HG03439 (cell line): ENCODE measurements around the gene R3HCC1L.

Experiments
- ATAC-seq: cut with Tn5 transposase; IDR thresholded peaks from one replicate; pipeline ENCODE4 v1.9.1; 2021; ENCODE audit warnings: mild to moderate bottlenecking, moderate library complexity; ENCODE audit not compliant: unreplicated experiment

The R3HCC1L gene

GRCh38 chr10:98134431-98135221, at the start of gene R3HCC1L:
TSS of gene R3HCC1L (plus strand) at chr10:98134657. CDS start at chr10:98208115, 73,458 bp downstream.
- peak; percentile 87 for ATAC-seq

DNA sequence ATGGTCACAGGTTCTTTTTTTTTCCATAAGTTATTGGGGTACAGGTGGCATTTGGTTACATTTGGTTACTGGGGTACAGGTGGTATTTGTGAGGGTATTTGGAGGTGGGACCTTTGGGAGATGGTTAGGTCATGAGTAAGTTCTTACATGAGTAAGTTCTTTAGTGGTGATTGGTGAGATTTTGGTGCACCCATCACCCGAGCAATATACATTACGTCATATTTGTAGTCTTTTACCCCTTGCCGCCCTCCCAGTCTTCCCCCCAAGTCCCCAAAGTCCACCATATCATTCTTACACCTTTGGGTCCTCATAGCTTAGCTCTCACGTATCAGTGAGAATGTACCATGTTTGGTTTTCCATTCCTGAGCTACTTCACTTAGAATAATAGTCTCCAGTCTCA, 49.2 kb upstream of the R3HCC1L start:
- no peak for ATAC-seq

DNA sequence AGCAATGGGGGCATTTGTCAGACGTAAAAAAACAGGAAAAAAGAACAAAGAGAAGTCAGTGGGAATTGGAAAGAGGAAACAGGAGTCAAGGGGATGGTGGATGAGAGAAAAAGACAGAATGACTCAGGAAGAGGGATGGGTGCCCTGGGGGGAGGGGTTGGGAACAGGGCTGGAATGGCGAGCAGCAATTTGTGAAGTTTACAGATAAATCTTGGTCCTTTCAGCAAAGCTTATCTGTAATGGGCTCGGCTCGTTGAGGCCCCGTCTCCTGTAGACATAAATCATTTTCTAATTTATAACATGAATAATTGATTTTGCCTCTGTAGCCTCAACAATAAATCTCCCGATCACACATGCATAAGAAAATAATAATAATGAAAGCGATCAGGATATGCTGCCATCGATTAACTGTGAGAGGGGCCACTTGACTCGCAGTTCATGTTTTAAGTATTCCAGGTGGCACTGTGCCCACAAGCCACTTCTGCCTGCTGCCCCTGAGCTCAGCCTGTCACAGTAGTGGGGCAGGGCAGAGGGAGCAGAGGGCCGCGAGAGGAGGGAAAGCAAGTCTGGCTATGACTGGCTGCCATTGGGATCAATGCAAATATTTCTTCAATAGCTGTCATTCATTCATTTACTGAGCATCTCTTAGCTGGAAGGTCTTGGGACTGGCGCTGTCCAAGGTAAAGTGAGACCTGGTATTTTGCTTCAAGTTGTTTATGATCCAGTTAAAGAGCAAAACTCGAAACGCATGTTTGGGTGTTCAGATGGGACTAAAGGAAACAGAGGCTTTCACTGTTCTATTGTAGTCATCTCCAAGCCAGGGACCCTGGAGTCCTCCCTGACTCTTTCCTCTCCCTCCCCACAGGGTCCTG, 47.4 kb upstream of the R3HCC1L start:
- no peak for ATAC-seq

GRCh38 chr10:98088186-98088971, 46.1 kb upstream of the R3HCC1L start:
- no peak for ATAC-seq

DNA sequence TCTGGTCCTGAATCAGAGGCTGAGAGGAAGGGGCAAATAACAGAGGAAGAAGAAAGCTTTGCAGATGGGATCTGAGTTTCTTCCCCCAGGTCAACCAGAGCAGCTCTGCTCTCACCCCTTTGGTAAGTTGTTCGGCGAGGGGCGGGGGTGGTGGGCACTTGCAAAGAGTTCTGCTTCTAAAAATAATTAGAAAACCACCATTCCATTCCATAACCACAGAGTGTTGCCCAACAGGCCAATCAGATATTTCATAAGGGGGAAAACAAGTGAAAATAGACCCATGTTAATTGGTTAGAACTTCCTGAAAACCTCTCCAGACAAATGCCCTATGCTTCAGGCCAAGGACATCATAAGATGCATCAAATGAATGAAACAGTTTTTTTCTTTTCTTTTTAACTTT, 43.6 kb upstream of the R3HCC1L start:
- no peak for ATAC-seq

DNA sequence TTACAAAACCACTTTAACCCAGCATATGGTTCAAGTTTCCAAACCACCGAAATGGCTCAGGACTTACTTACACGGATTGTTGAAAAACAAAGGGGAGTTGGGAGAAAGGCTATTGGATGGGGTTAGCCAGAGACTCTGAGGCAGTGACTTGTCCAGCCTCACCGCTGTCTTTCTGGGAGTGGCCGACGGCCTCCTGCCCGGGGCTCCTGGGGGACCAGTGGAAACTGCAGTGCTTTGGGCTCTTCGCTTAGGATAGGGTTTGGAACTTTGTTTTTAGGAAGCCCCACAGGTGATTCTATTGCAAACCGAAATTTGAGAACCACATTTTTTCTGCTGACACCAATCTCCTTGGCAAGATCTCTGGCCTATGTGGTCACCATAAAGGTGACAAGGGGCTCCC, 38.1 kb upstream of the R3HCC1L start:
- ATAC-seq = no peak

- no peak for ATAC-seq
Measured at GRCh38 chr10:98096731-98097130, 37.7 kb upstream of the R3HCC1L start.

GRCh38 chr10:98097175-98097574, 37.3 kb upstream of the R3HCC1L start:
- ATAC-seq = no peak

GRCh38 chr10:98097616-98098015, 36.8 kb upstream of the R3HCC1L start:
- ATAC-seq = no peak

GRCh38 chr10:98098247-98098646, 36.2 kb upstream of the R3HCC1L start:
- no peak for ATAC-seq

GRCh38 chr10:98100476-98100875, 34.0 kb upstream of the R3HCC1L start:
- ATAC-seq = no peak

DNA sequence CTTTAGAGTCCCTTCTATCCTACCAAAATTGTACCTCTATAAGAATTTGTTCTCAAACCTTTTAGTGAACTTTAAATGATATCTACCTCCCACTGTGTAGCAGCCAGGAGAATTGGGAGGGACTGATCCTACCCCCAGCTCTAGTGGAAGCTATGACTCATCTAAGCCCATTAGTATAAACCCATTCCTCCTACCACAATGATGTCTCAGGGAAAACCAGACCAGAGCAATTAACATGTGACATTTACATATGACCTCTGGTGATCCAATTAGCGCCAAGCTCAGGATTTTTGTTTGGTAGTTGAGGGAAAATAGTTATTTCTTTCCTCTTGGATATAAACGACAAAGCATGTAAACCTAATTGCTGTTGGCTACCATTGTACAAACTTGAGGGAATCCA, 33.1 kb upstream of the R3HCC1L start:
- ATAC-seq = no peak

DNA sequence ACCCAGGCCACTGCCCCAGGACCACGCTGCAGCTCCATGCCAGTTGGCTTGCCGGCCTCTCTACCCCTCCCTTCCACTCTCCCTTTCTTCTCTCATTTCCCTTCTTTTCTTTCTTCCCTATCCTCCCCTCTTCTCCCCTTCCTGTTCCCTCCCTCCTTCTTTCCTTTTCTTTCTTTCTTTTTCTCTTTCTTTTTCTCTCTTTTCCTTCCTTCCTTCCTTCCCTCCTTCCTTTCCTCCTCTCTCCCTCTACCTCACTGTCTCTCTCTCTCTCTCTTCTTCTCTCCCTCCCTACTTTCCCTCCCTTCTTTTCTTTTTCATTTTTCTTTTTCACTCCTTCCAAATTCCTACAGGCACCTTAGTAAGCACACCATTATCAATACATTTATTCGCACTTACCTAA, 30.3 kb upstream of the R3HCC1L start:
- ATAC-seq = no peak

- no peak for ATAC-seq
Measured at GRCh38 chr10:98106531-98106930, 27.9 kb upstream of the R3HCC1L start.

DNA sequence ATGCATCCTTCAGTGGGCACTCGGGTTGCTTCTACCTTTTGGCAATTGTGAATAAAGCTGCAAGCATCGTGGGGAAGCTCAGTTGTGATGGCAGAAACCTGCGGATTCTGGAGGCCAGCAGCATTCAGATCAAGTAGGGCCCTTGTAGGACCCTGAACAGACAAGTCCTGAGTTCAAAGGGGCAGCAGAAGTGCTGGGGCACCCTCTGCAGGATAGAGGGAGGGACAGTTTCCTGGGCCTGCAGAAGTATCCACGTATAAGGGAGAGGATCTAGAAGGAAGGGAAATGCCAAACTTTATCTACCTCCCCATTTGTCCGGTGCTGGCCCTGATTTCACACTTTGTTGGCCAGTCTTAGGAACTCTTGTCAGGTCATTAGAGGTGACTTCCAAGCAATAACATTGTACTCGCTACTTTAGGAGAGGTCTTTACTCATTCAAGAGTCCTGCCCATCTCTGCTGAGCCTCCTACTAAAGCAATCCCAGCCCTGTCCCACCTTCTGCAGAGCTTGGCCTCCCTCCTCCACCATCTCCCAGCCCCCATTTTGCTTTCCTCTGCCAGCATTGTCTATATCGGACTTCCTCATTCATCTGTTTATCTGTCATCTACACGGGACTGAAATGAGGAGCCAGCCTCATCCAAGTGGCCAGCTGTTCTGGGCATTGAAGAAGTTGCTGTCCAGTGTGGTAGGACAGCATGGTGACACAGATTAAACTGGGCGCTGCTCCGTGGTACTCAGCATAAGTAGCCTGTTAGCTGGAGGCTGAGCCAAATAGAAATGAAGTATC, 26.6 kb upstream of the R3HCC1L start:
- ATAC-seq = no peak

GRCh38 chr10:98110356-98110755, 24.1 kb upstream of the R3HCC1L start:
- ATAC-seq = no peak

DNA sequence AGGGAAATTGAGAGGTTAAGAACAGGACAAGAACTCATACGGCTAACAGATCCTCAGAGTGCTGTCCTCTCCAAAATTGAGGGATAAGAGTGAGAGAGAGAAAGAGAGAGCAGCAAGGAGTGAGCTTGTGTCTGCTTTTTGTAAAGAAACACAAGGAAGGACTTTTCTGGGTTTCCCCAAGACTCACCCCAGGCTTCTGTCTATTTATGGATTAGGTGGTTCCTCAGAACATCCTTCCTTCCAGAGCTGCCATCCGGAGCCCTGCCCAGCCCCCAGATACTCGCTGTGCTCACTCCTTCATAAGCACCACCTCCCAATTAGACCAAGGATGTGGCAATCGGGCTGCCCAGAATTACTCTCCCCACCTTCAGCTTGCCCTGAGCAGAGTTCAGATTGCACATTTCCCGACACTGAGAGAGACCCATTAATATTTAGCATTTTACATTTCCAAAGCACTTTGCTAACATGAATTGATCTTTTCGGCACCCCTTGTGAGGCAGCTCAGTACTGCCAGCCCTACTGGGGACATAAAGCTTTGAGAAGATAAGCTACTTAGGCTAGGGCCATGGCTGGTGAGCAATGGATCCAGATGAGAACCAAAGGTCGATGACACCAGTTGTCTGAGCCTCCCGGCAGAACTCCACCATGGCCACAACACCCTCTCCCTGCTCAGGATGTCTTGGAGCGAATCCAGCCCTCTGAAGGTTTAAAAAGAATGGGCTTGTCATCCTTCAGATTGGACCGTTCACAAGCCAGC, 19.2 kb upstream of the R3HCC1L start:
- ATAC-seq = no peak

GRCh38 chr10:98119891-98120290, 14.6 kb upstream of the R3HCC1L start:
- no peak for ATAC-seq

- no peak for ATAC-seq
Measured at GRCh38 chr10:98125940-98126631, 8.4 kb upstream of the R3HCC1L start.
